Natural killer cell (primary cell): ENCODE results near the gene CHST11. TPM values are rescaled to one million over a fixed set of nuclear protein-coding genes. Genes with fewer than 3 reads are reported as not detected.

Experiments used
- ATAC-seq, 3 donors: fragments of 150-1000 bp in 2 of 3; fragments of 200-7000 bp in 1 of 3; cut with Tn5 transposase; 1 replicate in 1 of 3; 2 replicates in 2 of 3; pipeline ENCODE4 v1.10.0; 2021; ENCODE audit warnings: mild to moderate bottlenecking in 2 of 3, moderate library complexity in 2 of 3
- DNase-seq, 2 donors: peaks; one replicate each; pipeline versions ENCODE4 v3.0.0 to v3.0.0-alpha.2; 2013 to 2021; ENCODE audit warnings: mixed read lengths in 1 of 2
- H3K27ac ChIP-seq: one replicate; pipeline ENCODE4 v1.5.1; 2013; ENCODE audit warnings: mild to moderate bottlenecking, low read length
- H3K27me3 ChIP-seq: one replicate; pipeline ENCODE4 v1.6.1; 2013; ENCODE audit warnings: low read length; ENCODE audit not compliant: control insufficient read depth, insufficient read depth
- H3K36me3 ChIP-seq: one replicate; pipeline ENCODE4 v1.6.1; 2013; ENCODE audit warnings: low read length; ENCODE audit not compliant: control insufficient read depth, insufficient read depth
- H3K4me1 ChIP-seq: one replicate; pipeline ENCODE4 v1.6.1; 2013; ENCODE audit warnings: low read length; ENCODE audit not compliant: control insufficient read depth, insufficient read depth
- H3K4me3 ChIP-seq: one replicate; pipeline ENCODE4 v1.5.1; 2013; ENCODE audit warnings: low read length
- H3K9me3 ChIP-seq: one replicate; pipeline ENCODE4 v1.6.1; 2013; ENCODE audit warnings: low read length; ENCODE audit not compliant: control insufficient read depth, insufficient read depth
- H3K27ac Mint-ChIP-seq, 2 donors: one replicate each; pipeline ENCODE4 v1.8.0; 2022; ENCODE audit warnings: mild to moderate bottlenecking in 2 of 2, mixed read lengths in 2 of 2, moderate library complexity in 1 of 2
- H3K27me3 Mint-ChIP-seq, 2 donors: one replicate each; pipeline ENCODE4 v1.8.0; 2022; ENCODE audit warnings: low read depth in 2 of 2, mixed read lengths in 2 of 2
- H3K36me3 Mint-ChIP-seq: one replicate; pipeline ENCODE4 v1.8.0; 2022; ENCODE audit warnings: mixed read lengths
- H3K4me1 Mint-ChIP-seq, 2 donors: one replicate each; pipeline ENCODE4 v1.8.0; 2022; ENCODE audit warnings: mixed read lengths in 2 of 2
- H3K4me3 Mint-ChIP-seq: one replicate; pipeline ENCODE4 v1.8.0; 2022; ENCODE audit warnings: mild to moderate bottlenecking, moderate library complexity, mixed read lengths
- H3K9me3 Mint-ChIP-seq, 2 donors: one replicate each; pipeline ENCODE4 v1.8.0; 2022; ENCODE audit warnings: mixed read lengths in 2 of 2
- CTCF ChIP-seq: fragments of 200-600 bp; IDR thresholded peaks from one replicate; pipeline ENCODE4 v1.8.0; 2022; ENCODE audit warnings: antibody characterized with exemption
- WGBS: methylation state at CpG from one replicate; pipeline ENCODE4 v1.1.7; 2013; ENCODE audit warnings: missing lambda C conversion rate; ENCODE audit not compliant: insufficient coverage; 5-methylcytosine and 5-hydroxymethylcytosine counted together
- intact Hi-C: fragments of 100-400 bp; cut with micrococcal nuclease; formaldehyde crosslinking; loops from one replicate; pipeline ENCODE4 v1.14.2; 2022
- total RNA-seq, 4 donors: library from RNA; stranded (reverse); fragments of 120-200 nt in 1 of 4; gene quantifications; one replicate each; pipeline versions ENCODE4 v1.2.3 to v1.2.4, GENCODE V29; 2013 to 2022

The CHST11 gene
- total RNA-seq, 3 donors from 2014 or later (not counting 1 experiment from before 2014, with no cell fraction given), result 85.3 to 118 (median 96.1) TPM

GRCh38 chr12:104410786-104411185 lies 46.0 kb upstream of the CHST11 start:
- no peak overlapping the region for H3K4me3 Mint-ChIP-seq

DNA sequence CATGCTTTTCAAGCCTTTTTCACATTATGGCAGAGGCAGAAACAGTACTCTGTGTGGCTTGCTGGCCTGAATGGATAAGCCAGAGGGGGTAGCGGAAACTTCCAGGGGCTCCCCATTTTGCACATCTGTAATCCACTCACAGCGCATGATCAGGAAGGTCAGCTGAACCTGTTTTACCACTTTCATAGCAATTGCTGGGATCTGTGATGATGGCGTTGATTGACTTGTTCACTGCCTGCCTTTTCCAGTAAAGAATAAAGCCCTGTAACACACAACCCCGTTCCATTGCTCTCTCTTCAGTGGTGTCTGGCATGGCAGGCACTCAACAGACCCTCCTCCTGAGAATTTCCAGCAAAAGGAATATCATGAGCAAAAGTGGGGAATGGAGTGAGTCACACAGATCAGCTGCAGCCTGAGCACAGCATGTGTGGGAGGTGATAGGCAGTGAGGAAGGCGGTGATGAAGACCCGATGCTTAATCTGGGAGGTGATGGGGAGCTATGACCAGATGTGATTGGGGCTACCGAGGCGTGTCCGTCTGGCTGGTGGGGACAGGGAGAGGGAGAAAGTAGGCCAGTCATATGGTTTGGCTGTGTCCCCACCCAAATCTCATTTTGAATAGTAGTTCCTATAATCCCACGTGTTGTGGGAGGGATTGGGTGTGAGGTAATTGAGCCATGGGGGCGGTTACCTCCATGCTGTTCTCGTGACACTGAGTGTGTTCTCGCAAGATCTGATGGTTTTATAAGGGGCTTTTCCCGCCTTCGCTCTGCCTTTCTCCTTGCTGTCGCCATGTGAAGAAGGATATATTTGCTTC lies 44.7 kb upstream of the CHST11 start:
- DNase-seq, result no peak
- no peak for ATAC-seq
- no peaks in the 10 kb centered on the region for H3K27me3 ChIP-seq
- H3K36me3 ChIP-seq, result no peaks in the 10 kb centered on the region
- no peak for TF ChIP-seq CTCF
- H3K4me1 ChIP-seq, result no peaks in the 10 kb centered on the region
- WGBS, result 88% methylated on average over 15 of the region's 16 CpGs
- Mint-ChIP-seq H3K36me3 (no peaks in the 10 kb centered on the region), H3K9me3 (no peaks in the 10 kb centered on the region), H3K27me3 (peaks cover 16 to 22% of the 10 kb centered on the region in 2 donors), H3K4me3 (no peak overlapping the region), H3K27ac (no peak overlapping the region), H3K4me1 (no peaks in the 10 kb centered on the region)
- no peaks in the 10 kb centered on the region for H3K9me3 ChIP-seq
- intact Hi-C loops, result no loop called here
- H3K27ac ChIP-seq, result no peak overlapping the region
- no peak overlapping the region for H3K4me3 ChIP-seq

More at GRCh38 chr12:104410786-104411185, 46.0 kb upstream of the CHST11 start:
- Mint-ChIP-seq H3K4me1 (no peaks in the 10 kb centered on the region), H3K27me3 (peaks cover 25 to 26% of the 10 kb centered on the region in 2 donors), H3K27ac (no peak overlapping the region), H3K36me3 (no peaks in the 10 kb centered on the region), H3K9me3 (no peaks in the 10 kb centered on the region)
- Histone ChIP-seq H3K9me3 (no peaks in the 10 kb centered on the region), H3K4me1 (no peaks in the 10 kb centered on the region), H3K27me3 (no peaks in the 10 kb centered on the region), H3K27ac (no peak overlapping the region), H3K36me3 (no peaks in the 10 kb centered on the region), H3K4me3 (no peak overlapping the region)
- WGBS, result 100% methylated on average over 1 of the region's 1 CpG
- TF ChIP-seq CTCF, result no peak
- intact Hi-C loops, result no loop called here
- ATAC-seq (no peak), DNase-seq (no peak)

DNA sequence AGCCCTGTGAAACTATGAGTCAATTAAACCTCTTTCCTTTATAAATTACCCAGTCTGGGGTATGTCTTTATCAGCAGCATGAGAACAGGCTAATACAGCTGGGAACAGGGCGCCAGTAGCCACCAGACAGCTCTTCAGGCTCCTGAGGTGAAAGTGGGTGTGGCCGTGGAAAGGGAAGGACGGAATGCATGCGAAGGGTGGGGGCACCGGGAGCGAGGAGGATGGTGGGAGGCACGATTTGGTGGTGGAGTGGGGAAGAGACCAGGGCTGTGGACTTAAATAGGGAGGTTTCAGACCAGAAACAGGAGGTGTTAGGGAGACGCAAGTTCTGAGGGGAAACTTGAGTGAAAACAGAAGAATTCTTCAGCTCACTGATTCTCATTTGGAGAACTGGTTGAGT lies 44.1 kb upstream of the CHST11 start:
- intact Hi-C loops, result no loop called here
- no peak overlapping the region for H3K4me3 Mint-ChIP-seq

More for the DNA sequence above, 44.1 kb upstream of the CHST11 start:
- H3K27ac Mint-ChIP-seq, result no peak overlapping the region
- H3K4me3 ChIP-seq, result no peak overlapping the region
- 85% methylated on average over 8 of the region's 8 CpGs for WGBS
- no peaks in the 10 kb centered on the region for H3K9me3 Mint-ChIP-seq
- H3K36me3 Mint-ChIP-seq, result no peaks in the 10 kb centered on the region
- peaks cover 10 to 17% of the 10 kb centered on the region in 2 donors for H3K27me3 Mint-ChIP-seq
- no peaks in the 10 kb centered on the region for H3K4me1 Mint-ChIP-seq
- ATAC-seq, result no peak
- no peaks in the 10 kb centered on the region for H3K4me1 ChIP-seq
- no peak for DNase-seq
- H3K27me3 ChIP-seq, result no peaks in the 10 kb centered on the region
- no peak overlapping the region for H3K27ac ChIP-seq
- no peaks in the 10 kb centered on the region for H3K9me3 ChIP-seq
- no peak for TF ChIP-seq CTCF
- no peaks in the 10 kb centered on the region for H3K36me3 ChIP-seq
